HT-29 (cell line): Measurements from ENCODE around the gene TMEM238. TPM values are rescaled to one million over a fixed set of nuclear protein-coding genes. Genes with fewer than 3 reads are reported as not detected.
A peak's percentile ranks its signal among the peaks of the same experiment; 100 is the strongest.

Experiments used
- DNase-seq: peaks from one replicate; pipeline ENCODE4 v3.0.0-alpha.2; 2015; ENCODE audit warnings: low spot score
- total RNA-seq: library from RNA; depleted of rRNA; stranded (reverse); fragments of >200 nt; shearing (Covaris generic); gene quantifications from 2 replicates; pipeline ENCODE4 v1.2.3, GENCODE V29; 2014

Gene TMEM238
- total RNA-seq, 1 experiment from 2014 or later: 92.7 TPM

- DNase-seq: no peak
These were observed 24.9 kb downstream of the TMEM238 start for GRCh38 chr19:55358943-55359908.

GRCh38 chr19:55358493-55358892, 25.6 kb downstream of the TMEM238 start:
- DNase-seq: no peak

GRCh38 chr19:55355213-55355821, 28.8 kb downstream of the TMEM238 start:
- no peak for DNase-seq

- no peak for DNase-seq
These were observed 29.3 kb downstream of the TMEM238 start, which contains the start of gene COX6B2 for GRCh38 chr19:55354698-55355212. TSS of gene COX6B2 (minus strand) at chr19:55354719. CDS start at chr19:55354521, 198 bp downstream.

GRCh38 chr19:55353803-55354697, 30.0 kb downstream of the TMEM238 start:
- DNase-seq: peak; percentile 78

- no peak for DNase-seq
These were observed 30.7 kb downstream of the TMEM238 start for GRCh38 chr19:55353356-55353802.

GRCh38 chr19:55352549-55353145, 31.4 kb downstream of the TMEM238 start:
- no peak for DNase-seq

GRCh38 chr19:55352040-55352439, 32.1 kb downstream of the TMEM238 start:
- no peak for DNase-seq

- DNase-seq: no peak
These were observed 33.3 kb downstream of the TMEM238 start for GRCh38 chr19:55350620-55351315.

- DNase-seq: no peak
These were observed 35.6 kb downstream of the TMEM238 start for GRCh38 chr19:55348317-55349034.

GRCh38 chr19:55347442-55348009, 36.6 kb downstream of the TMEM238 start:
- no peak for DNase-seq

GRCh38 chr19:55346725-55347441, 37.2 kb downstream of the TMEM238 start:
- no peak for DNase-seq

GRCh38 chr19:55345818-55346724, 38.0 kb downstream of the TMEM238 start:
- no peak for DNase-seq

- no peak for DNase-seq
These were observed 38.8 kb downstream of the TMEM238 start for GRCh38 chr19:55345101-55345817.

GRCh38 chr19:55344444-55344843, 39.6 kb downstream of the TMEM238 start:
- no peak for DNase-seq

GRCh38 chr19:55341595-55342531, 42.2 kb downstream of the TMEM238 start:
- DNase-seq: no peak
